ENCODE measurements around the gene TCTA.

TCTA gene

DNA sequence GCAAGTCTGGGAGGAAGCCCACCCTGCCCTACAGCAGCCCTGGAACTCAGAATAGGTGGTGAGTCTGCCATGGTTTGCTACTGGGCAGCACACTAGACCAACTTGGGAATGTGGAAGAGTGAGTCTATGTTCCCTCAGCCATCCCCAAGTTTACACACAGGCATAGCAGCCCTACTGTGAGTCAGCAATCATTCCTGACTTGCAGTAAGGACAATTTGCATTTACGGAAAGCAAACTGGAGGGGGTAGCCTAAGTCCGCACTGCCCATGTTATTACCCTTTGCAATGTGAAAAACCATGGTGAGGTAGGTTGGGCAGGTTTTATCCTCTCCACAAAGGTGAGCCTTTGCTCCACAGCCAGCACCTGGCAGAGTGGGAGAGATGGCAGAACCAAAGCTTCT, 4.6 kb downstream of the TCTA start:
- no peak for DNase-seq (ENCODE audit: low spot score)
- TF ChIP-seq, protein P1, sequence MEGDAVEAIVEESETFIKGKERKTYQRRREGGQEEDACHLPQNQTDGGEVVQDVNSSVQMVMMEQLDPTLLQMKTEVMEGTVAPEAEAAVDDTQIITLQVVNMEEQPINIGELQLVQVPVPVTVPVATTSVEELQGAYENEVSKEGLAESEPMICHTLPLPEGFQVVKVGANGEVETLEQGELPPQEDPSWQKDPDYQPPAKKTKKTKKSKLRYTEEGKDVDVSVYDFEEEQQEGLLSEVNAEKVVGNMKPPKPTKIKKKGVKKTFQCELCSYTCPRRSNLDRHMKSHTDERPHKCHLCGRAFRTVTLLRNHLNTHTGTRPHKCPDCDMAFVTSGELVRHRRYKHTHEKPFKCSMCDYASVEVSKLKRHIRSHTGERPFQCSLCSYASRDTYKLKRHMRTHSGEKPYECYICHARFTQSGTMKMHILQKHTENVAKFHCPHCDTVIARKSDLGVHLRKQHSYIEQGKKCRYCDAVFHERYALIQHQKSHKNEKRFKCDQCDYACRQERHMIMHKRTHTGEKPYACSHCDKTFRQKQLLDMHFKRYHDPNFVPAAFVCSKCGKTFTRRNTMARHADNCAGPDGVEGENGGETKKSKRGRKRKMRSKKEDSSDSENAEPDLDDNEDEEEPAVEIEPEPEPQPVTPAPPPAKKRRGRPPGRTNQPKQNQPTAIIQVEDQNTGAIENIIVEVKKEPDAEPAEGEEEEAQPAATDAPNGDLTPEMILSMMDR (IDR thresholded peaks at IDR 0.05) = no peak
- H3K27ac ChIP-seq = peak overlapping the region in 1 of 2 donors; percentile 52
- no peak overlapping the region for H3K4me3 ChIP-seq

DNA sequence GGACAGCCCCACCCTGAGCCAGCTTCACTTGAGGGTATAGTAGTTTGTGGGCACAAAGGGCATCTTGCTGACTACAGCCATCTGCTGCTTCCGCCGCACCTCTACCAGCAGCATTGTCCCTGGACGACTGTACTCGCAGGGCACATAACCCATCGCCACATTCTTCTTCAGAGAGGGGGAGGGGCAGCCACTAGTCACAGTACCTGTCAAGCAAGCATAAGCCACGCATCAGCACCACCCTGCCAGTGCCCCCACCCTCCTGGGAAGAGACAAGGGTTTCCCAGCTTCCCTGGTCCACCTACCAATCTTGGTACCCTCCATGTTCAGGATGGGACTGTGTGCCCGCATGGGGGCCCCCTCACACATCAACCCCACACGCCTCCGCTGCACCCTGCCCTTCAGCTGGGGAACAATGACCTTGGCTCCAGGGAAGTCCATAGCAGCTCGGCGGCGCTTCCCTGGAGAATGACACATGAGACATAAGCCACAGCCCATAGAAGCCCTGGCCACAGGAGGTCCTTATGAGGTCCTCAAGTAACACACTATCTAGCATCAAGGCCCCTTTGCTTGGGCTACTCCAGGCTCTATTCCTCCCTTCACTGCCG, 5.4 kb downstream of the TCTA start:
- Histone ChIP-seq H3K4me3 (no peak overlapping the region), H3K27ac (peak overlapping the region in 1 of 2 donors; percentile 52)
- DNase-seq (ENCODE audit: low spot score) = no peak
- TF ChIP-seq, protein P1 (IDR thresholded peaks at IDR 0.05) = no peak

DNA sequence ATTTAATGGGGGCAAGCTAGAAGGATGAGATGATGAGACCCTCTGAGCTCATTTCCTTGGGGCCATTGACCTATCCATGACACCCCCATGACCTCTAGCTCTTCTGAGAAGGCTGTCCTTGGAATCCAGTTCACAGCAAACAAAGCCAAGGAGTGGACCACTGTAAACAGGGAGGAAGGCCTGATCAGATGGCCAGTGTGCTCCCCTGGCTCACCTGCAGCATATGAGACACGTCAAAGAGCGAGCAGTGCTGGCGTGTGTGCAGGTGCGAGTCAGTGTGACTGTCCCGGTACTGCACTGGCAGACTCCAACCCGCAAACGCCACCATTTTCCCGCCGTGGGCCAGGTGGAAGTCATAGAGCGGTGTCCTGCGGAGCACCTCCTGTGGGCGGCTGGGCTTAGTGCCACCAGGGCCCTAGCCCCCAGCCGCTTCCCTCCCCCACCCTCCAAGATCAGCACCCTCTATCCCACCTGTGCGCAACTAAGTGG, 9.7 kb downstream of the TCTA start:
- DNase-seq (ENCODE audit: low spot score) = no peak
- TF ChIP-seq, protein P1 (IDR thresholded peaks at IDR 0.05) = no peak
- peak overlapping the region in 1 of 2 donors; percentile 46 for H3K27ac ChIP-seq
- peak overlapping the region; percentile 48 for H3K4me3 ChIP-seq

DNA sequence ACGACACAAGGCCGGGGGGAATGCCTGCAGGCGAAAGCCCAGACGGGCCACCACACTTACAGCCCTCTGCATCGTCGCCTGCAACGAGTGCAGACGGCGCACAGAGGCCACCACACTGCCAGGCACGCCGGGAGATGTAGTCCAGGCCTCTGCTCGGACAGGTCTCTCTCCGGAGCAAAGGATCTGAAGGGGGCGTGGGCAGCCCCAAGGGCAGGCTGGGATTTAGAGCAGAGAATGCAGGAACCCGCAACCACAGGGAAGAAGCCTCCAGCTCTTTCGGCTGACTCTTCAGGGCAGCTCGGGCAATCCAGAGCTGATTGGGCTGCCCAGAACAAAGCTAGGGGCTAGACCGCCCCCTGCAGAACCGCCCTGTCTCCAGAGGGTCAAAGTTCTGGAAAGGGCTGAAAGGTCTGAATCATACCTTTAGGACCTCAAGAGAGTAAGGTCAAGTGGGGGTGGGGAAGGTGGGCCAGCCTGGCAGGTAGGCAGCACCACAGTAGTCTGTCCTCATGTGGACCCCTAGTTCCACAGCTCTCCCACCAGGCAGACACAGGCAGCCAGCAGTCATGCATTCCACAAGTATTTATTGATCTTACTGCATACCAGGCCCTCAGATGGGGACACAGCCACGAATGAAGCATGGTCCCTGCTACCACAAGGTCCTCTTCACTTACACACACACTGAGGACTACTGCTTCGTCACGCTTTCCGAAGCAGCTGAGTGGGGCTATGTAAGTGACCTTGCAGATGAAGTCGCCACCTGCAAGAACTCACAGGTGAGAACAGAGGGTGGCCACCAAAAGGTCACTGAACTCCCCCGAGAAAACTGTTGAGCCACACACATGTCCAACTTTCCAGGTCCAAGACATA, 10.4 kb downstream of the TCTA start, which contains the start of gene AMT:
Gene AMT, minus strand, starts transcription at position 95 of the 870 bp plus-strand sequence. Its CDS starts 23 bp downstream, at position 72.
- TF ChIP-seq, protein P1 (IDR thresholded peaks at IDR 0.05) = no peak
- H3K4me3 ChIP-seq = peak within 1 kb of the TSS; percentile 48
- DNase-seq (ENCODE audit: low spot score) = no peak
- H3K27ac ChIP-seq = peak within 1 kb of the TSS in 1 of 2 donors; percentile 46

DNA sequence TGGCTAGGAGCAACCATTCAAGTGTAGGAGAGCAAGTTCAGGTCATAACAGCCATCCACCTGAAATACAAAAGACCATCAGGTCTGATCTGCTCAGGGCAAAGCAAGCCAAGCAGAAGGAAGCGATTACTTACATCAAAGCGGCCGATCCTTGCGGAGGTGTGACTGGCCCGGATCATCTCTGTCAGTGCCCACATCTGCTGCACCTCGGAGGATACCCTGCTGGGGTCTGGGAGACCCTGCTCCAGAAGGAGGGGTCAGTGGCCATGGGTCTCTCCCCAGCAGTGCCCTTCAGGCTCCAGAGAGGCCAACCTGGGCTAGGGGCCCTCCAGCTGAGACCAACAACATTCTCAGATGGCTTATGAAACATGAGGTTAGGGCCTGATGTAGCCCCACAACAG, 12.6 kb downstream of the TCTA start:
- Histone ChIP-seq H3K27ac (no peak overlapping the region), H3K4me3 (no peak overlapping the region)
- TF ChIP-seq, protein P1 (IDR thresholded peaks at IDR 0.05) = no peak
- no peak for DNase-seq (ENCODE audit: low spot score)

DNA sequence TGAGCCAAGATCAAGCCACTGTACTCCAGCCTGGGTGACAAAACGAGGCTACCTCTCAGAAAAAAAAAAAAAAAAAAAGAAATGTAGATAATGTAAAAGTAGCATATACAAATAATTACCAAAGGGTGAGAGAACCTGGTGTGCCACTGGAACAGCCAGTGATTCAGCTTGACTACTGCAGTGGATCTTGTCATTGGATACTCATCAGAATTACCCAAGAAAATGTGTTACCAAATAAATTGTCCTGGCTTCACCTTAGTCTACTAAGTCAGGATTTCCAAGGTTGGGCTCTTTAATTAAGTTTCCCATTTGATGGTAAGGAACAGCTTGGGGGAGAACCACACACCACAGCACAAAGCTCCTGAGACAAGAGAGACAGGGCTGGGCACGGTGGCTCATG, 15.4 kb downstream of the TCTA start:
- H3K27ac ChIP-seq = no peak overlapping the region
- TF ChIP-seq, protein P1 (IDR thresholded peaks at IDR 0.05) = no peak
- H3K4me3 ChIP-seq = no peak overlapping the region
- no peak for DNase-seq (ENCODE audit: low spot score)

Data from coronary artery (tissue), 2 donors.